Measurements from ENCODE around the gene ZNF23. TPM values are rescaled to one million over a fixed set of nuclear protein-coding genes. Genes with fewer than 3 reads are reported as not detected.

ZNF23 gene
- total RNA-seq, 1 donor from 2014 or later, result 11.4 TPM

- peaks cover 5% of the 10 kb centered on the region for H3K36me3 Mint-ChIP-seq (ENCODE audit: insufficient read depth)
- no peak for DNase-seq (ENCODE audit: low spot score, unreplicated experiment)
Measured at GRCh38 chr16:71409011-71409775, 52.9 kb downstream of the ZNF23 start.

GRCh38 chr16:71408536-71408935, 53.5 kb downstream of the ZNF23 start:
- H3K27me3 Mint-ChIP-seq, result peaks cover 15% of the 10 kb centered on the region

More at GRCh38 chr16:71409011-71409775, 52.9 kb downstream of the ZNF23 start:
- Mint-ChIP-seq H3K27ac (no peak overlapping the region), H3K4me3 (ENCODE audit: low read depth) (no peak overlapping the region), H3K27me3 (peaks cover 15% of the 10 kb centered on the region), H3K9me3 (ENCODE audit: low read depth) (peaks cover 7% of the 10 kb centered on the region), H3K4me1 (ENCODE audit: low read depth) (peaks cover 9% of the 10 kb centered on the region)
- TF ChIP-seq CTCF (IDR thresholded peaks at IDR 0.05; ENCODE audit: unreplicated experiment), result no peak

GRCh38 chr16:71407731-71408130, 54.3 kb downstream of the ZNF23 start:
- Mint-ChIP-seq H3K36me3 (ENCODE audit: insufficient read depth) (peaks cover 5% of the 10 kb centered on the region), H3K9me3 (ENCODE audit: low read depth) (peaks cover 7% of the 10 kb centered on the region), H3K27ac (no peak overlapping the region), H3K4me3 (ENCODE audit: low read depth) (no peak overlapping the region), H3K27me3 (peaks cover 15% of the 10 kb centered on the region), H3K4me1 (ENCODE audit: low read depth) (peaks cover 9% of the 10 kb centered on the region)
- no peak for DNase-seq (ENCODE audit: low spot score, unreplicated experiment)
- TF ChIP-seq CTCF (IDR thresholded peaks at IDR 0.05; ENCODE audit: unreplicated experiment), result no peak

More at GRCh38 chr16:71408536-71408935, 53.5 kb downstream of the ZNF23 start:
- Mint-ChIP-seq H3K9me3 (ENCODE audit: low read depth) (peaks cover 7% of the 10 kb centered on the region), H3K36me3 (ENCODE audit: insufficient read depth) (peaks cover 5% of the 10 kb centered on the region), H3K4me1 (ENCODE audit: low read depth) (peaks cover 9% of the 10 kb centered on the region), H3K27ac (no peak overlapping the region), H3K4me3 (ENCODE audit: low read depth) (no peak overlapping the region)
- TF ChIP-seq CTCF (IDR thresholded peaks at IDR 0.05; ENCODE audit: unreplicated experiment), result no peak
- DNase-seq (ENCODE audit: low spot score, unreplicated experiment), result no peak

GRCh38 chr16:71406724-71407123, 55.3 kb downstream of the ZNF23 start:
- Mint-ChIP-seq H3K27ac (no peak overlapping the region), H3K27me3 (peaks cover 15% of the 10 kb centered on the region), H3K4me1 (ENCODE audit: low read depth) (peaks cover 9% of the 10 kb centered on the region), H3K9me3 (ENCODE audit: low read depth) (peaks cover 7% of the 10 kb centered on the region), H3K4me3 (ENCODE audit: low read depth) (no peak overlapping the region), H3K36me3 (ENCODE audit: insufficient read depth) (peaks cover 5% of the 10 kb centered on the region)
- no peak for TF ChIP-seq CTCF (IDR thresholded peaks at IDR 0.05; ENCODE audit: unreplicated experiment)
- no peak for DNase-seq (ENCODE audit: low spot score, unreplicated experiment)

GRCh38 chr16:71406316-71406715, 55.7 kb downstream of the ZNF23 start:
- H3K4me1 Mint-ChIP-seq (ENCODE audit: low read depth), result peaks cover 9% of the 10 kb centered on the region
- peaks cover 5% of the 10 kb centered on the region for H3K36me3 Mint-ChIP-seq (ENCODE audit: insufficient read depth)
- H3K27ac Mint-ChIP-seq, result no peak overlapping the region
- peaks cover 7% of the 10 kb centered on the region for H3K9me3 Mint-ChIP-seq (ENCODE audit: low read depth)
- no peak for TF ChIP-seq CTCF (IDR thresholded peaks at IDR 0.05; ENCODE audit: unreplicated experiment)
- no peak for DNase-seq (ENCODE audit: low spot score, unreplicated experiment)
- H3K27me3 Mint-ChIP-seq, result peaks cover 14% of the 10 kb centered on the region
- H3K4me3 Mint-ChIP-seq (ENCODE audit: low read depth), result no peak overlapping the region
